ENCODE measurements around the gene ACVR2A.

ACVR2A gene

GRCh38 chr2:147844697-147845410 is at the start of gene ACVR2A:
Gene ACVR2A (plus strand): TSS chr2:147845029. CDS start chr2:147845153, 124 bp downstream.
- DNase-seq: no peak

GRCh38 chr2:147800316-147800715 is 44.5 kb upstream of the ACVR2A start:
- DNase-seq: no peak

GRCh38 chr2:147806846-147807245 is 38.0 kb upstream of the ACVR2A start:
- no peak for DNase-seq

- no peak for DNase-seq
Measured at GRCh38 chr2:147808520-147808919, 36.3 kb upstream of the ACVR2A start.

- no peak for DNase-seq
Measured at GRCh38 chr2:147810883-147811765, 33.7 kb upstream of the ACVR2A start.

- DNase-seq: no peak
Measured at GRCh38 chr2:147818741-147819140, 26.1 kb upstream of the ACVR2A start.

GRCh38 chr2:147824620-147825019 is 20.2 kb upstream of the ACVR2A start:
- DNase-seq: no peak

GRCh38 chr2:147826278-147827087 is 18.3 kb upstream of the ACVR2A start:
- DNase-seq: no peak

GRCh38 chr2:147827088-147827375 is 17.8 kb upstream of the ACVR2A start:
- no peak for DNase-seq

GRCh38 chr2:147829106-147829505 is 15.7 kb upstream of the ACVR2A start:
- no peak for DNase-seq

- no peak for DNase-seq
Measured at GRCh38 chr2:147836099-147836498, 8.7 kb upstream of the ACVR2A start.

GRCh38 chr2:147843391-147843863 is 1.4 kb upstream of the ACVR2A start:
- DNase-seq: no peak

GRCh38 chr2:147843864-147844696 is 749 bp upstream of the ACVR2A start:
- DNase-seq: peak; percentile 51

GRCh38 chr2:147845411-147845971 is 662 bp downstream of the ACVR2A start:
- DNase-seq: no peak

GRCh38 chr2:147846412-147847081 is 1.7 kb downstream of the ACVR2A start:
- no peak for DNase-seq

- DNase-seq: no peak
Measured at GRCh38 chr2:147847746-147848391, 3.0 kb downstream of the ACVR2A start.

- no peak for DNase-seq
Measured at GRCh38 chr2:147850838-147851237, 6.0 kb downstream of the ACVR2A start.

- no peak for DNase-seq
Measured at GRCh38 chr2:147851244-147851930, 6.6 kb downstream of the ACVR2A start.

- no peak for DNase-seq
Measured at GRCh38 chr2:147854557-147855134, 9.8 kb downstream of the ACVR2A start.

GRCh38 chr2:147855316-147855715 is 10.5 kb downstream of the ACVR2A start:
- no peak for DNase-seq

Measured in NK-92 treated with Interleukin-12 subunit alpha and Interleukin-12 subunit beta, amount 100 ng/mL, for 24 hours (cell line).